ENCODE results near the gene DOK7.
A peak's percentile ranks its signal among the peaks of the same experiment; 100 is the strongest.
"Not testable (repeated sequence)": the region's sequence is repeated elsewhere in the genome, so short reads cannot be mapped to it uniquely, and the experiment has no call there.

Gene DOK7

GRCh38 chr4:3524349-3524748 is 61.2 kb downstream of the DOK7 start:
- no peak for DNase-seq

- DNase-seq: no peak
Measured at GRCh38 chr4:3524920-3525319, 61.8 kb downstream of the DOK7 start.

- no peak for DNase-seq
Measured at GRCh38 chr4:3525532-3526430, 62.7 kb downstream of the DOK7 start.

- no peak for DNase-seq
Measured at GRCh38 chr4:3526456-3526855, 63.4 kb downstream of the DOK7 start.

GRCh38 chr4:3527101-3527913 is 64.2 kb downstream of the DOK7 start:
- DNase-seq: no peak

GRCh38 chr4:3527914-3528876 is 65.1 kb downstream of the DOK7 start:
- no peak for DNase-seq

- DNase-seq: no peak
Measured at GRCh38 chr4:3529363-3529762, 66.3 kb downstream of the DOK7 start.

GRCh38 chr4:3530051-3530450 is 66.9 kb downstream of the DOK7 start:
- DNase-seq: no peak

- no peak for DNase-seq
Measured at GRCh38 chr4:3530663-3531254, 67.7 kb downstream of the DOK7 start.

GRCh38 chr4:3531318-3531878 is 68.3 kb downstream of the DOK7 start:
- no peak for DNase-seq

GRCh38 chr4:3531879-3532750 is 69.0 kb downstream of the DOK7 start, which contains the start of gene LRPAP1:
Gene LRPAP1 (minus strand): TSS chr4:3532422. CDS start chr4:3532412, 10 bp downstream.
- peak; percentile 47 for DNase-seq

GRCh38 chr4:3532751-3533422 is 69.8 kb downstream of the DOK7 start:
- no peak for DNase-seq

- no peak for DNase-seq
Measured at GRCh38 chr4:3533423-3533820, 70.3 kb downstream of the DOK7 start.

- DNase-seq: not testable (repeated sequence)
Measured at GRCh38 chr4:3535812-3536211, 72.7 kb downstream of the DOK7 start.

- DNase-seq: not testable (repeated sequence)
Measured at GRCh38 chr4:3538906-3539305, 75.8 kb downstream of the DOK7 start.

GRCh38 chr4:3543415-3543814 is 80.3 kb downstream of the DOK7 start:
- not testable (repeated sequence) for DNase-seq

All from DMS79 (cell line).